GM12878 (cell line): ENCODE measurements around the gene MSI2. TPM values are rescaled to one million over a fixed set of nuclear protein-coding genes. Genes with fewer than 3 reads are reported as not detected.

ENCODE experiments used
- CHD1 ChIP-seq: IDR thresholded peaks from 2 replicates; pipeline ENCODE4 v1.6.1; 2012; ENCODE audit warnings: low read depth, low read length, improper control_type of control experiment
- CREB1 ChIP-seq: IDR thresholded peaks from 2 replicates; pipeline ENCODE4 v1.6.1; 2012; ENCODE audit warnings: low read depth, mild to moderate bottlenecking, inconsistent platforms
- EED ChIP-seq: sonication (generic); IDR thresholded peaks from 2 replicates; pipeline ENCODE4 v1.6.1; 2016; ENCODE audit warnings: antibody characterized with exemption, low read depth
- ETV6 ChIP-seq, 2 experiments: fragments of 450-650 bp in 1 of 2; IDR thresholded peaks in 1 of 2; conservative IDR thresholded peaks in 1 of 2; 2 replicates each; pipeline ENCODE4 v1.6.1; 2014; ENCODE audit warnings: antibody characterized with exemption in 1 of 2, borderline replicate concordance in 1 of 2, low read depth in 1 of 2, mild to moderate bottlenecking in 1 of 2, moderate library complexity in 1 of 2
- FOXM1 ChIP-seq: IDR thresholded peaks from 2 replicates; pipeline ENCODE4 v1.6.1; 2012; ENCODE audit warnings: low read depth, mild to moderate bottlenecking, inconsistent platforms, low read length, moderate library complexity
- HCFC1 ChIP-seq: fragments of 150-350 bp; IDR thresholded peaks from 2 replicates; pipeline ENCODE4 v1.6.1; 2014; ENCODE audit warnings: low read length
- HDAC2 ChIP-seq: fragments of 200-600 bp; sonication (generic); IDR thresholded peaks from 2 replicates; pipeline ENCODE4 v1.6.1; 2017
- IKZF2 ChIP-seq, 2 experiments: fragments of 450-650 bp; IDR thresholded peaks; 2 replicates each; pipeline ENCODE4 v1.6.1; 2017; ENCODE audit warnings: mild to moderate bottlenecking in 2 of 2, moderate library complexity in 2 of 2
- JUND ChIP-seq: IDR thresholded peaks from 2 replicates; pipeline ENCODE4 v1.6.1; 2012; ENCODE audit warnings: low read depth, mild to moderate bottlenecking, low read length, improper control_type of control experiment, moderate library complexity
- NFYA ChIP-seq: IDR thresholded peaks from 2 replicates; pipeline ENCODE4 v1.6.1; 2011; ENCODE audit warnings: low read depth, mild to moderate bottlenecking, low read length, improper control_type of control experiment, borderline replicate concordance
- NFYB ChIP-seq: IDR thresholded peaks from 2 replicates; pipeline ENCODE4 v1.6.1; 2011; ENCODE audit warnings: low read depth, mild to moderate bottlenecking, low read length, improper control_type of control experiment, moderate library complexity; ENCODE audit not compliant: insufficient read depth
- POLR2A ChIP-seq: IDR thresholded peaks from 2 replicates; pipeline ENCODE4 v1.6.1; 2011; ENCODE audit warnings: low read depth, mild to moderate bottlenecking, low read length
- RUNX3 ChIP-seq: IDR thresholded peaks from 2 replicates; pipeline ENCODE4 v1.6.1; 2012; ENCODE audit warnings: low read length, inconsistent platforms
- SKIL ChIP-seq: fragments of 450-650 bp; IDR thresholded peaks from 2 replicates; pipeline ENCODE4 v1.6.1; 2017; ENCODE audit warnings: mild to moderate bottlenecking, low read depth, inconsistent platforms; ENCODE audit not compliant: poor library complexity, severe bottlenecking
- SRF ChIP-seq, 2 experiments: IDR thresholded peaks; 2 replicates each; pipeline ENCODE4 v1.6.1; 2011; ENCODE audit warnings: low read depth in 2 of 2, low read length in 2 of 2, mild to moderate bottlenecking in 1 of 2, moderate library complexity in 1 of 2
- TCF12 ChIP-seq: IDR thresholded peaks from 2 replicates; pipeline ENCODE4 v1.6.1; 2011; ENCODE audit warnings: low read depth, mild to moderate bottlenecking, low read length
- YY1 ChIP-seq: IDR thresholded peaks from 2 replicates; pipeline ENCODE4 v1.6.1; 2011; ENCODE audit warnings: low read depth, mild to moderate bottlenecking, low read length
- ZBED1 ChIP-seq: IDR thresholded peaks from 2 replicates; pipeline ENCODE4 v1.6.1; 2016; ENCODE audit warnings: borderline replicate concordance
- ZNF24 ChIP-seq: fragments of 450-650 bp; IDR thresholded peaks from 2 replicates; pipeline ENCODE4 v1.6.1; 2017; ENCODE audit warnings: antibody characterized with exemption, mild to moderate bottlenecking
- ZNF622 ChIP-seq: fragments of 450-650 bp; IDR thresholded peaks from 2 replicates; pipeline ENCODE4 v1.6.1; 2017; ENCODE audit warnings: mild to moderate bottlenecking, inconsistent platforms
- ZZZ3 ChIP-seq: IDR thresholded peaks from 2 replicates; pipeline ENCODE4 v1.6.1; 2011; ENCODE audit warnings: low read depth; ENCODE audit not compliant: control insufficient read depth, insufficient read length
- polyA plus RNA-seq, 11 experiments: library from polyadenylated mRNA; depleted of rRNA in 4 of 11; unstranded in 6 of 11; stranded (reverse) in 5 of 11; fragments of >200 nt; fragmentation: Nextera tagmentation in 4 of 11; fragmentation: Illumina TruSeq in 1 of 11; extraction: Ambion mirVana in 4 of 11; extraction: Trizol in 1 of 11; gene quantifications; 1 replicate in 1 of 11; 2 replicates in 10 of 11; pipeline versions ENCODE4 v1.2.1 to v1.2.3, GENCODE V29; 2011 to 2016; ENCODE audit warnings: inconsistent platforms in 2 of 11, missing spikeins in 2 of 11, low read depth in 1 of 11
- total RNA-seq, 4 experiments: library from RNA; depleted of rRNA in 3 of 4; stranded (reverse); fragments of >200 nt in 3 of 4; fragmentation: Illumina TruSeq in 1 of 4; extraction: Trizol in 1 of 4; gene quantifications; 2 replicates each; pipeline versions ENCODE4 v1.2.1 to v1.2.3, GENCODE V29; 2013 to 2021
- TF ChIP-seq, protein P1 (sequence below): fragments of 450-650 bp; IDR thresholded peaks from 2 replicates; pipeline ENCODE4 v1.6.1; 2016; ENCODE audit warnings: mild to moderate bottlenecking
- TF ChIP-seq, protein P2 (sequence below): fragments of 450-650 bp; formaldehyde crosslinking; IDR thresholded peaks from 2 replicates; pipeline ENCODE4 v1.4.0; 2022; ENCODE audit warnings: mild to moderate bottlenecking, moderate library complexity
- TF ChIP-seq, protein P3 (sequence below): fragments of 150-350 bp; IDR thresholded peaks from 2 replicates; pipeline ENCODE4 v1.6.1; 2014; ENCODE audit warnings: mild to moderate bottlenecking, low read depth, low read length

MSI2 gene
- total and polyA plus RNA-seq, 10 of the 15 experiments (the other 5 are each of a cell fraction or from before 2014, with no cell fraction given): 6.1 to 76.1 (median 42.0) TPM

DNA sequence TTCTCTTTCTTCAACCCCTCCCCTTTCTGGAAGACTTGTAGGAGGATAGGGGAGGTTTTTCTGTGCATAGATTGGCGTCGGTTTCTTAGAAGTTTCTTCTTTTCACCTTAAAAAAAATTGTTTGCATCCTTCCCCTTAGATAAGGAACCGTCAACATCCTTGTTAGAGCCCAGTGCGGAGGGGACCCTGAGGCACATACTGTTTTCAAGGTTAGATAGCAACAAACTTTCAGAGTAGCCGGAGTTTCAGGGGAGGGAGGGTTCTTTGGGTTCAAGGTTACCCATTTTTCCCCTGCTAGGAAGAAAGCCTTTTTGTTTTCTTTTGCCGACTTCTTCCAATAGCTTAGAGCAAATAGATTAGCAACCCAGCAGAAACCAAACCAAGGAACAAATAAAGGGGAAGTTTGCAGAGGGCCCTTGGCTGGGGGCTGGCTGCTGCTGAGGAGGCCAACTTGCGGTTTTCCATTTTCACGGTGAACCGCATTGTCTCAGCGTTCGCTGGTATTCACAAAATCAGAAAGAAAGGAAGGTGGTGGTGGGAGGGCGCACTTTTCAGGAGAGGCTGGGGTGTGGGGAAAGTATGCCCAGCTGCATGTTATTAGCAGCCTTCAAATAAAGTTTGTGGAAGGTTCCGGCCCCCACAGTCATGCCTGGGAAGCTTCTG is 28.8 kb downstream of the MSI2 start (continued):
- TF ChIP-seq SRF (IDR thresholded peaks at IDR 0.05; ENCODE audit: low read depth in 2 of 2, low read length in 2 of 2): no peak
- TF ChIP-seq NFYA: no peak
- no peak; a peak in 1 of 4 replicates for TF ChIP-seq ETV6 (conservative IDR thresholded peaks at IDR 0.05 in 1 of 2, IDR thresholded peaks at IDR 0.05 in 1 of 2; ENCODE audit: borderline replicate concordance in 1 of 2, low read depth in 1 of 2)
- no peak for TF ChIP-seq TCF12
- no peak for TF ChIP-seq NFYB
- TF ChIP-seq HCFC1: no peak
- 0 out of 2 replicates have a peak, but pooled peaks have one; percentile 28 for TF ChIP-seq ZBED1
- peak; percentile 87 to 91 for TF ChIP-seq IKZF2 (IDR thresholded peaks at IDR 0.05)
- TF ChIP-seq SKIL: peak; percentile 46
- peak; percentile 91 for TF ChIP-seq EED
- no peak for TF ChIP-seq YY1
- no peak; the same call in 1 of the 2 replicates for TF ChIP-seq FOXM1
- TF ChIP-seq, protein P1, sequence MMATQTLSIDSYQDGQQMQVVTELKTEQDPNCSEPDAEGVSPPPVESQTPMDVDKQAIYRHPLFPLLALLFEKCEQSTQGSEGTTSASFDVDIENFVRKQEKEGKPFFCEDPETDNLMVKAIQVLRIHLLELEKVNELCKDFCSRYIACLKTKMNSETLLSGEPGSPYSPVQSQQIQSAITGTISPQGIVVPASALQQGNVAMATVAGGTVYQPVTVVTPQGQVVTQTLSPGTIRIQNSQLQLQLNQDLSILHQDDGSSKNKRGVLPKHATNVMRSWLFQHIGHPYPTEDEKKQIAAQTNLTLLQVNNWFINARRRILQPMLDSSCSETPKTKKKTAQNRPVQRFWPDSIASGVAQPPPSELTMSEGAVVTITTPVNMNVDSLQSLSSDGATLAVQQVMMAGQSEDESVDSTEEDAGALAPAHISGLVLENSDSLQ: no peak
- TF ChIP-seq ZZZ3: no peak
- TF ChIP-seq POLR2A: no peak
- TF ChIP-seq CHD1: no peak
- TF ChIP-seq HDAC2: no peak
- TF ChIP-seq, protein P2, sequence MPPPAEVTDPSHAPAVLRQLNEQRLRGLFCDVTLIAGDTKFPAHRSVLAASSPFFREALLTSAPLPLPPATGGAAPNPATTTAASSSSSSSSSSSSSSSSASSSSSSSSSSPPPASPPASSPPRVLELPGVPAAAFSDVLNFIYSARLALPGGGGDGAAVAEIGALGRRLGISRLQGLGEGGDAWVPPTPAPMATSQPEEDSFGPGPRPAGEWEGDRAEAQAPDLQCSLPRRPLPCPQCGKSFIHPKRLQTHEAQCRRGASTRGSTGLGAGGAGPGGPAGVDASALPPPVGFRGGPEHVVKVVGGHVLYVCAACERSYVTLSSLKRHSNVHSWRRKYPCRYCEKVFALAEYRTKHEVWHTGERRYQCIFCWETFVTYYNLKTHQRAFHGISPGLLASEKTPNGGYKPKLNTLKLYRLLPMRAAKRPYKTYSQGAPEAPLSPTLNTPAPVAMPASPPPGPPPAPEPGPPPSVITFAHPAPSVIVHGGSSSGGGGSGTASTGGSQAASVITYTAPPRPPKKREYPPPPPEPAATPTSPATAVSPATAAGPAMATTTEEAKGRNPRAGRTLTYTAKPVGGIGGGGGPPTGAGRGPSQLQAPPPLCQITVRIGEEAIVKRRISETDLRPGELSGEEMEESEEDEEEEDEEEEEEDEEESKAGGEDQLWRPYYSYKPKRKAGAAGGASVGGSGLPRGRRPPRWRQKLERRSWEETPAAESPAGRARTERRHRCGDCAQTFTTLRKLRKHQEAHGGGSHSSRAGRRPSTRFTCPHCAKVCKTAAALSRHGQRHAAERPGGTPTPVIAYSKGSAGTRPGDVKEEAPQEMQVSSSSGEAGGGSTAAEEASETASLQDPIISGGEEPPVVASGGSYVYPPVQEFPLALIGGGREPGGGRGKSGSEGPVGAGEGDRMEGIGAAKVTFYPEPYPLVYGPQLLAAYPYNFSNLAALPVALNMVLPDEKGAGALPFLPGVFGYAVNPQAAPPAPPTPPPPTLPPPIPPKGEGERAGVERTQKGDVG (CRISPR knock-in tag): no peak
- no peak for TF ChIP-seq ZNF622
- no peak for TF ChIP-seq JUND
- TF ChIP-seq CREB1: no peak
- TF ChIP-seq ZNF24: no peak
- peak; percentile 98 for TF ChIP-seq RUNX3
- TF ChIP-seq, protein P3, sequence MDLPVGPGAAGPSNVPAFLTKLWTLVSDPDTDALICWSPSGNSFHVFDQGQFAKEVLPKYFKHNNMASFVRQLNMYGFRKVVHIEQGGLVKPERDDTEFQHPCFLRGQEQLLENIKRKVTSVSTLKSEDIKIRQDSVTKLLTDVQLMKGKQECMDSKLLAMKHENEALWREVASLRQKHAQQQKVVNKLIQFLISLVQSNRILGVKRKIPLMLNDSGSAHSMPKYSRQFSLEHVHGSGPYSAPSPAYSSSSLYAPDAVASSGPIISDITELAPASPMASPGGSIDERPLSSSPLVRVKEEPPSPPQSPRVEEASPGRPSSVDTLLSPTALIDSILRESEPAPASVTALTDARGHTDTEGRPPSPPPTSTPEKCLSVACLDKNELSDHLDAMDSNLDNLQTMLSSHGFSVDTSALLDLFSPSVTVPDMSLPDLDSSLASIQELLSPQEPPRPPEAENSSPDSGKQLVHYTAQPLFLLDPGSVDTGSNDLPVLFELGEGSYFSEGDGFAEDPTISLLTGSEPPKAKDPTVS: no peak
